ENCODE data around the gene ATP6V0A1.
"Not testable (repeated sequence)": the region's sequence is repeated elsewhere in the genome, so short reads cannot be mapped to it uniquely, and the experiment has no call there.

Gene ATP6V0A1

DNA sequence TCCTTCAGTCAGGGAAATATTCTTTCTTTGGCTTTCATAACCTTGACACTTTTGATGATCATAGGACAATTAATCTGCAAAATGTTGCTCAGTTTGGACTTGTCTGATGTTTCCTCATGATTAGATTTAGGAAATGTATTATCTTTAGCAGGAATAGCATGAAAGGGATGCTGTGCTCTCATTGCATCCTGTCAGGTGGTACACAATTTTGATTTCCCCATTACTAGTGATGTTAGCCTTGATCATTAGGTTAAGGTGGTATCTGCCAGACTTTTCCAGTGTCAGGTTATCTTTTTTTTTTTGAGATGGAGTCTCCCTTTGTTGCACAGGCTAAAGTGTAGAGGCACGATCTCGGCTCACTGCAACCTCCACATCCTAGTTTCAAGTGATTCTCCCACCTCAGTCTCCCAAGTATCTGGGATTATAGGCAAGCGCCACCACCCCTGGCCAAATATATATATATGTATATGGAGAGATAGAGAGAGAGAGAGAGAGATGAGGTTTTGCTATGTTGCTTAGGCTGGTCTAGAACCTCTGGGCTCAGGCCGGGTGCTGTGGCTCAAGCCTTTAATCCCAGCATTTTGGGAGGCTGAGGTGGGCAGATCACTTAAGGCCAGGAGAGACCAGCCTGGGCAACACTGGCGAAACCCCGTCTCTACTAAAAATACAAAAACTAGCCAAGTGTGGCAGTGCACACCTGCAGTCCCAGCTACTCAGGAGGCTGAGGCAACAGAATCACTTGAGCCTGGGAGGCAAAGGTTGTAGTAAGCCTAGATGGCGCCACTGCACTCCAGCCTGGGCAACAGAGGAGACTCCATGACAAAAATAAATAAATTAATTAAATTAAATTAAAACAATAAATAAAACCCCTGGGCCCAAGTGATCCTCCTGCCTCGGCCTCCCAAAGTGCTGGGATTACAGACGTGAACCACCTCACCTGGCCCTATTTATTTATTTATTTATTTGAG lies 19.8 kb upstream of the ATP6V0A1 start:
- DNase-seq, result no peak

DNA sequence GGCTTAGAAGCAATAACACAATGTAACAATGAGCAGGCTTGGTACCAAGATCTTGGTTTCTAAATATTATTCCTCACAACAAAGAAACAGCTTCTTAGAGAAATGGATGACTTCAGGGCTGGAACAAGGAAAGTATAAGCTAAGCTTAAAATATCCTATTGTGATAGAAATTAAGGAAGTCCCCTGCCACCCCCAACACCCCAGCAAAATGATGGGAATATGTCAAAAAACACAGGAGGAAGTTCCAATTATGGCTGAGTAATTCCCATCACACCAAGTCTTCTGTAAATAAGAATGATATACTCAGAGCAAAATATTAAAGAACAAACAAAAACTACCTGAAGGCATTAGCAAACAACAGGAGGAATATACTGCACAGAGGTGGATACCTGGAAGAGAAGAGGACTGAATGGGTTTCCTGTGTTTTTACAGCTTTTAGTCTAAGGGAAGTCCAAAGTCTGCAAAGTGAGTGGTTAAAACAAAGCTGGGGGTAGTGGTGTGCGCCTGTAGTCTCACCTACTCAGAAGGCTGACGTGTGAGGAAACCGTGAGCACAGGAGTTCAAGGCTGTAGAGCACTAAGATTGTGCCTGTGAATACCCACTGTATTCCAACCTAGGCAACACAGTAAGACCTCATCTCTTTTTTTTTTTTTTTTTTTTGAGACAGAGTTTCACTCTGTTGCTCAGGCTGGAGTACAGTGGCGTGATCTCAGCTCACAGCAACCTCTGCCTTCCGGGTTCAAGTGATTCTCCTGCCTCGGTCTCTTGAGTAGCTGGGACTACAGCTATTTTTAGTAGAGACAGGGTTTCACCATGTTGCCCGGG lies 17.1 kb upstream of the ATP6V0A1 start:
- no peak for DNase-seq

GRCh38 chr17:42442196-42442565 lies 16.5 kb upstream of the ATP6V0A1 start:
- no peak for DNase-seq

- DNase-seq, result not testable (repeated sequence)
Observed at GRCh38 chr17:42449176-42449575, 9.5 kb upstream of the ATP6V0A1 start.

- not testable (repeated sequence) for DNase-seq
Observed at GRCh38 chr17:42449838-42450237, 8.8 kb upstream of the ATP6V0A1 start.

- DNase-seq, result not testable (repeated sequence)
Observed at GRCh38 chr17:42451270-42451669, 7.4 kb upstream of the ATP6V0A1 start.

GRCh38 chr17:42453439-42453838 lies 5.2 kb upstream of the ATP6V0A1 start:
- DNase-seq, result no peak

GRCh38 chr17:42454987-42455386 lies 3.7 kb upstream of the ATP6V0A1 start:
- DNase-seq, result not testable (repeated sequence)

- DNase-seq, result no peak
Observed at GRCh38 chr17:42456223-42457106, 2.2 kb upstream of the ATP6V0A1 start.

GRCh38 chr17:42457107-42457792 lies 1.4 kb upstream of the ATP6V0A1 start:
- no peak for DNase-seq

DNA sequence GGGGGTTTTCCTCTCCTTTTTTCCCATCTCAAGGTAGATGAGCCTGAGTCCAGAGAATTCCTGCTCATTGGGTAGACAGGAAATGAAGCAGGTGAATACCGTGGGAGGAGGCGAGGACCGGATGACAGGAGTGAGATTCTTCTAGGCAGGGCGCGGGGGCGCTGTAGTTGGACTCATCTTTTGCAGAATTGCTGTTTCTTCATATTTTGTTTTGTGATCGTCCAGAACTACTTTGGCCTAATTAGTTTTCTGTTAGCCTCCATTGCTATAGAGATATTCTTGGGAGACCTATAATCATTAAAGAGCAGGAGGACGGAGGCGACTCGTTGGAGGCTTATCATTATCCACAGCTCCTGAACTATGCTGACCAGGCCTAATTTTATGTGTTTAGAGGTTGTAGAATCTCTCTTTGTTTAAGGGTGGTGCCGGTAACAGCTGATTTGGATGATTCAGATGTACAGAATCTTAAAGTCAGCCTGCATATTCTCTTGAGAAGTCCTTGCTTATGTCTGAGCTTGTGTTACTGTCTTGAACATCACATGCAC lies 650 bp downstream of the ATP6V0A1 start:
- DNase-seq, result no peak

DNA sequence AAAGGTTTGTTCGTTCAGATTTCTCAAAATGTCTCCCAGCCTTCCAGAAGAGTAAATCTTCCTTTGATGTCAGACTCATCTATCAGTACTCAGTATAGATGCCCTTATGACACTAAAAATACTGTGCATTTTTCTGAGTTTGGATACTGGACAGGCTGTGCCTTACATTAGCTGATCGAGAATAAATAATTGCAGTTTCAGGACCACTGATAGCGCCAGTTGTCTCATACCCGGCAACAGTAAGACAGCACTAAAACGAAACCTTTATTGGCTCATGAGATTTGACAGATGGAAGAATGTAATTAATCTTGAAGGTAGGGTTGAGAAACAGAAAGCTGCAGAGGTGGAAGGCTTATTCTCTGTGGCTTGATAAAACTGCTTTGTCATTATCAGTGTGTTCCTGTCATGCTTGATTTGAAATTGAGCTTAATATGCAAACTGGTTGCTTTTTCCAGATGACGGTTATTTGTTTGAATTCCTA lies 1.2 kb downstream of the ATP6V0A1 start:
- no peak for DNase-seq

DNA sequence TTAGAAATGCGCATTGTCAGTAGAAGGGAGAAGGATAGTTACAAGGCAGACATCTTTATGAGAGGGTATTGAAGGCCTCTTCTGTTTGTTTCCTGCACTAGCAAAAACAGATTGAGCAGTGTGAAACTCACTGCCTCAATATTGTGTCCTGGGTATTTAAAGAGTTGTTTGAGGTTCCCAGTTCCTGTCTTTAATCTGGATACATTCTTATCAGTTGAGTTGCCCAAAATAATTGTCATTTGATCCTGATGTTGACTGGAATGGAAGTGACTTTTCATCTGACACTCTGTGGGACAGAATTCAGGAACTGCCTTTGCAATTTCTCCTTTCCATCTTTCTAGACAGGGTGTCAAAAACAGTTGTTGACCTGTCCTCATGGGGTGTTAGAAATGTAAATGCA lies 1.7 kb downstream of the ATP6V0A1 start:
- DNase-seq, result no peak

DNA sequence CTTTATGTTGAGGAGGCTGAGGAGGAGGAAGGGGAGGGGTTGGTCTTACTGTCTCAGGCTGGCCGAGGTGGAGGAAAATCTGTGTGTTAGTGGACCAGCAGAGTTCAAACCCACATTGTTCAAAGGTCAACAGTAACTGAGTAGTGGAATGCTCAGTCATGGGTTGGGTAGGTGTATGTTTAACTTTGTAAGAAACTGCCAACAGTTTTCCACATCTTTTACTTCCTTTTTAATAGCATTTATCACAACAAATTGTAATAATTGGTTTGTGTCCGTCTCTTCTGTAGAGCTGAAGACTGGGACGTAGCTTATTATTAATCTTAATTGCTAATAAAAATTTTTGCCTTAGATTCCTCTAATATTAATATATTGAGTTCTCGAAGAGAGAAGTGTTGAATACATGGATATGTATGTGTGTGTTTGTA lies 5.3 kb downstream of the ATP6V0A1 start:
- no peak for DNase-seq

- DNase-seq, result no peak
Observed at GRCh38 chr17:42467889-42468288, 9.2 kb downstream of the ATP6V0A1 start.

- no peak for DNase-seq
Observed at GRCh38 chr17:42472709-42473521, 14.2 kb downstream of the ATP6V0A1 start.

GRCh38 chr17:42474276-42474675 lies 15.6 kb downstream of the ATP6V0A1 start:
- DNase-seq, result no peak

DNA sequence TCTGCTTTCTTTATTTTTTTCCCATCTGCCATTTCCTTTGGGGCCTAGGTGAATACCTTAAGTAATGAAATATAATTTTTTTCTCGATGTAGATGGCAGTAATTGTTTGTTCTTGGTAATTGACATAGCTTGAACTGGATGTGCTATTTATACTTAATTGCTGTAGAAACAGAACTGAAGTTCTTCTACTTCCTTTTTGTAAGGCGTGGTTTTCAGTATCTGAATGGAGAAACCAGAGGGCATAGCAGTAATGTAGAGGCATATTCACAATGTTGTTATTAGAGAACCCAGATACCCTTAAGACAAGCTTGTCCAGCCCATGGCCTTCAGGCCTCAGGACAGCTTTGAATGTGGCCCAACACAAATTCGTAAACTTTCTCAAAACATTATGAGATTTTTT lies 16.4 kb downstream of the ATP6V0A1 start:
- DNase-seq, result no peak

GRCh38 chr17:42475835-42476234 lies 17.2 kb downstream of the ATP6V0A1 start:
- no peak for DNase-seq

DNA sequence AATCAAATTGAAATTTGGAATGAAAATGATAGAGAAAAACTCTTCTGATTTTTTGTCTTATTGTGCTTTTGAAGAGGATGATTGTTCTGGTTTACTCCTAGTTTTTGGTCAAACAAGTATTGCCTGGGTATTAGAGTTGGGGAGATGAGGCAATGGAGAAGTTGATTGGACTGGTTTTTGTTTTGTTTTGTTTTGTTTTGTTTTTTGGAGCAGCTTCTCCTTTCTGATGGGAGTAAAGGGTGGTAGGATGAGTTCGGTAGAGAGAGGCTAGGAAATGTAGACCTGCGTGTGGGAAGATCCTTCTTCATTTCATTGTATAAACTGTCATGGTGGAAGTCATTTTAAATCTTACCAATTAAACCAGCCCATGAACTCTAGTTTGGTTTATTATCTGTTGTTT lies 17.7 kb downstream of the ATP6V0A1 start:
- DNase-seq, result no peak

DNA sequence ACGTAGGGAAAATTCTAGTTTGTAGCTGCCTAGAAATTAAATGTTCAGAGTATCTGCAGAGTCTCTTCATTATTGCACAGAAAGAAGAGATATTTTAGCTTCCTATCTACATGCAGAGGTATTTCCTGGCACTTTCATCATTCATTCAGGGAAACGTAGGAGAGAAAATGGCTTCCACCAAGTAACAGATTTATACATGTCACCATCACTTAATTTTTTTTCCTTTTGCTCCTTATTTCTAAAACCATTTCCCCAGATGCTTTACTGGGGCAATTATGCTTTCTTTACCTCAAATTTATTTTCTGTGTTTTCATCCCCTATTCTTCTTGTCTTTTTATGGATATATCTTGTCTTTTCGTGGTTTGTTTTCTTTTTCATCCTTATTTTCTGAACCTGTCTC lies 18.5 kb downstream of the ATP6V0A1 start:
- DNase-seq, result no peak
